ENCODE results near the gene UBAC2.

The UBAC2 gene

DNA sequence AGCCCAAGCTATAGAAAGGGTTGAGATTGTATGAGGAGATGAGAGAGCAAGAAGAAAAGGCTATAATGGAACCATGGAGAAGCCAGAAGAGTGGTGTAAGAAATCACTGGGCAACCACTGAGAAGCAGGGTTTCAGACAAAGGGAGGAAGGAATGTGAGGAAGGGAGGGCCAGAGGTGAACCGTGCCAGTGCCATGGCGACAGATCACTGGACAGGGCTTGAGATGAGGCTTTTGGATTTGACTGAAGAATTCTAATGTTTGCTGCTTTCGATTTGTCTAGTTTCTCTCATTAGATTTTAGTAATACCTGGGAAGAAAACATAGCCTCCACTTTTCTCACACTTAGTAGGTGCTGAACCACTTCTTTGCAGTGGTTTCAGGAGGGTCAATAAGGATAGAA is 112.8 kb downstream of the UBAC2 start:
- DNase-seq (ENCODE audit: low spot score): no peak

DNA sequence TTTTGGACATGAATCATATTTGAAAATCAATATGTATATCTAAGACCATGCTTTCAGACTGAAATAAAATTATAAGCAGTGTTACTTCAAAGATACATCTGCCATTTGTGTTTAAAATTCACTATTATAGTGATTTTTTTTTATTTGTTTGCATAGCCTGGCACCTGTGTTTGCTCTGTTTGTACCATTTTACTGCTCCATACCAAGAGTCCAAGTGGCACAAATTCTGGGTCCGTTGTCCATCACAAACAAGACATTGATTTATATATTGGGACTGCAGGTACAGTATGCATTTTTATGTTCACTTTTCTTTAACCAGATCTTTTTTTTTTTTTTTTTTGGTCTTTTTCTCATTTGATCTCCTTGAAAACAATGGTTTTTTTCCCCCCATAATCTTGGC is 113.3 kb downstream of the UBAC2 start:
- DNase-seq (ENCODE audit: low spot score): no peak

DNA sequence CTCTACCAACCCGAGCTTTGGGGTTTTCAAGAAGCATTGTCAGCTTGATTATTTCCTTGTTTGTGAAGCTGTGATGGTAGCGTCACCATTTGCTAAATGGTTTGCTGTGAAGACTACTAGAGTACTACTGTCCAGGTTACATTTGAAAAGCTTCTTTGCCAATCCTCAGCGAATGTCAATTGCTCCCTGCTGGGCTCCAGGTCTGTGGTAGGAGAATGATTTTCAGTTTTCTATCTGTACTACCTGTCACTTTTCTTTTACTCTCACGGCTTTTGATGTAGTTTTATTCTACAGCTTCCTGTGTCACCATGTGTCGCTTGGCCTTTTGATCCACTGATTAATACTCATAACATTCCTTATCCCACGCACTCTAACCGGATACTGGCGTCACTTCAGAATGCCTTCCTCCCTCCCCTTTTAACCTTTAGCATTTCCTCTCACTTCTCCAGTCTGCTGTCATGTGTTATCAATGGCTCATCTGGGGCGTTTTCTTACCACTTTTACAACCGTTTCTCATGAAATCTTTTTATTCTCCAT is 114.1 kb downstream of the UBAC2 start:
- DNase-seq (ENCODE audit: low spot score): no peak

DNA sequence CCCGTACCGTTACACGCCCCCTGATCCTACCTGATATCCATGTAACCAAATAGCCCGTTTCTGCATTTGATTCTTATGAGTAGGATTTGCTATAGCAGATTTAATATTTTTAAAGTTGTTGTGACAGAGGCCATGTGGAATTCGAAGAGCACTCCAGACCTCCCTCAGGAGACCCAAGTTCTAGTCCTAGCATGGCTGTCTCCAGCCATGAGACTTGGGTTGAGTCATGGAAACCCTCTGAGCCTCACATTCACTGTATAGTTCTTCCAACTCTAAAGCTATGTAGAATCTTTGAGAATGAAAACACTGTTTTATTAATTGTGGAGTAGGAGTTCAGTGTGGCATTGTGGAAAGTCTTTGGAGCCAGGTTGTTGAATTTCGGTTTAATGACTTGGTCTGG is 114.5 kb downstream of the UBAC2 start:
- no peak for DNase-seq (ENCODE audit: low spot score)

DNA sequence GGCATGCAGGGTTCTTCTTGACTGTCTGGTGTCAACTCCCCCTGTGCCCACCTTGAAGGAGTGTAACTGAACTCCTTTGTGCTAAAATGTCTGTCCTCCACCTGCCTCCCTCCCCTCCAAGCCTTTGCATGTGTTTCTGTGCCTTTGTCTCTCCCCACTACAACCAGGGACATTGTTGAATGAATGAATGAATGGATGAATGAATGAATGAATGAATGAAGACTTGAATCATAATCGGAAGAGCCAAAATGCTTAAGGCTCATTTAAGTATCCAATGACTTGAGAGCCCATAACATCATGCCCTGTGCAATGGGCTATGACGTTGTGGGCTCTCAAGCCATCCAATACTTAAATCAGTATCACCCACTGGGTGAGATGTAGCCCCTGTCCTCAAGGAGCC is 115.6 kb downstream of the UBAC2 start:
- no peak for DNase-seq (ENCODE audit: low spot score)

DNA sequence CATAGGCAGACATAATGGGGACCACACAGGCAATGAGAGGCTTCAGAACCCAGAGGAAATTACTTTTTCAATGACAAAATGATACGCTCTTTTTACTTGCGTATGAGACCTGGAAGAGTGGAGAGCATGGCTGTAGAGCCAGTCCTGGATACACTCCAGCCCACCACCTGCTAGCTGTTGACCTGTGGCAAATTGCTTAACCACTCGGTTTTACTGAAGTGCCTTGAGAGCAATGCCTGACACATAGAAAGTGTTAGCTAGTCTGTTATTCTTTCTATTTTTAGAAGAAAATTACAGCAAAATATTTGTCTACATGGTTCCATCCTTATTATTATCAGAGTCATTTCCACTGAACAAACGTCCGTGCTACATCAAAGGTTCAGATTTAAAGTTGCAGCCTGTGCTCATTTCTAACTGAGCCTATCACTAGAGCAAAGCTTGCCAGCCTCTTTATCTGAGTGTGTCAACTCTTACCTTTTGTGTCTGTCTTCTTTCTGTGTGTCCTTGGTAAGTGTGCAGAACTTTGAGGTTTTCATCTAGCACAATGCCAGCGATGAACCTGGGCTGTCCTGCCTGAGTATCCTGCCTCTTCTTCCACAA is 116.1 kb downstream of the UBAC2 start:
- peak; percentile 52 for DNase-seq (ENCODE audit: low spot score)

DNA sequence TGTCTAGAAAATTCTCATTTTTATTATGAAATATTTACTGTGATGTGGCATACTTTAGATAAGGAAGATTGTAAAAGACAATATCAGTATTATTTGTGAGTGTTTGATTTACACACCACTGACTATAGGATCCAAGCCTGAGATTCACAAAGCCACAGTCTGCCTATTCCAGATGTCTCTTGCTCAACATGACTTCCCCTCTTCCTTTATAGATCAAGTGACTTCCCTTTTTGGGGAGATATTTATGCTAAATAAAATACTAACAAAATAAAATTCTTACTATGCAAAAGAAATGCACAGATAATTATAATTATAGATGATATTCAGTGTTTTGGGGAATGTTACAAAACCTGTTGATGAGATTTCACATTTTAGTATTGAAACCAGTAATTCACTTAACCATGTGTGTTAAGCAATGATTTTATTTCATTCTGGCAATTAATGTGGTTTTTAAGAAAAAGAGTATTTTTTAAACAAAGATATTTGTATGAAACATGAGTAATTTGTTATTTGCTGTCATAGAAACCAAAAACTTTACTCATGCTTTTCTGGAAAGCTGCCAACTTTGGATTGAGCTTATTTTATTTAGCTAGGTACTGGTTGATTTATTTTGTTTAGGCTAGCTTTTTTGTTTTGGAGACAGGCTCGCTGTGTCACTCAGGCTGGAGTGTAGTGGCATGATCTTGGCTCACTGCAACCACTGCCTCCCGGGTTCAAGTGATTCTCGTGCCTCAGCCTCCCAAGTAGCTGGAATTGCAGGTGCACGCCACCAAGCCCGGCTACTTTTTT is 120.2 kb downstream of the UBAC2 start:
- DNase-seq (ENCODE audit: low spot score): no peak

DNA sequence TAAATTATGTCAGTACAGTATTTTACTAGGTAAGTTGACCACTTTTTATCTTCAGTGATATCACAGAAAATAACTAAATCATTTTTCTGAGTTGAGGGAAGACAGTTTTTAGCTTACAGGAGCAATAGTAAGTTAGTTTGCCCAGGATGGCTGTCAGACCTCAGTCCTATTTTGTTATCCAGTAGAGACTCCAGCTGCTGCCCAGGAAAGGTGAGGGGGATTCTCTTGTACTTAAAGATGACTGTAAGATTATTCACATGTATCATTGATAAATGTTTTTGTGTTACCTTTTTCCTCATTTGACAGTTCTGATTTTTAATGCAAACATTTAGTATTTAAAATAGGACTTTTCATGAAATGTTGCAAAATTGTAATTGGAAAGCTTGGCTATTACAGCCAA is 121.1 kb downstream of the UBAC2 start:
- no peak for DNase-seq (ENCODE audit: low spot score)

DNA sequence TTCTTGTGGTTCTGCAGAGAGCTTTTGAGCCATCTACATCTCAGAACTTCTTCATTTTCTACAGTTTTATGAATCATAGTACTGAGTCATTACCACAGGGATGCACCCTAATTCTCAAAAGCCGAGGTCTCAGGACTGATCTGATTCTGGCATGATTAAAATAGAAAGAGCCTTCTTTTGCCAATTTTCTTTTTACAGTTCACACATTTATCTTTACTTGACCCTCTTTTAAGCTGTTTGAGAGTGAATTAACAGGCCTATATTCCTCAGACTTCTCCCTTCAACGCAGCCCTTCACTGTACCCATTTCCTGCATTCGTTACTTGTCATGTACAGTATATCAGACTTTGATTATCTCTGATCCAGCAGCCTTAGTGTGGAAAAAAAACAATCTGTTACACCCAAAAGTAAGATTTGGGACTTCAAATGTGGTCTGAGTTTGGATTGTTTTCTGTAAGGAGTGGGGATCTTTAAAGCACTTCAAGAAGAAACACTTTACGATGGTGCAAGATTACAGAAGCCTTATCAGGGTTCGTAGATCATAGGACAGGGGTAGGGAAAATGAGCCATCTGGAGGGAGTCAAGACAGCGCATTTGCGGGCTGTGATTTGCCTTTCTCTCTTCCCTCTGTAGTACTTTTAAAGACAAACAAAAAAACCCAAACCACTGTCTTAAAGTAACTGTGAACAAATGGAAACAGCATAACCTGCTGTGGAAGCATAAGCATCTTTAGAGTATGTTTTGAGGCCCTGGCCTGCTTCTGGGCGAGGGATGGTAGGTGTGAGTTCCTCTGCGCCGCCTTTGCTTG is 121.8 kb downstream of the UBAC2 start:
- no peak for DNase-seq (ENCODE audit: low spot score)

DNA sequence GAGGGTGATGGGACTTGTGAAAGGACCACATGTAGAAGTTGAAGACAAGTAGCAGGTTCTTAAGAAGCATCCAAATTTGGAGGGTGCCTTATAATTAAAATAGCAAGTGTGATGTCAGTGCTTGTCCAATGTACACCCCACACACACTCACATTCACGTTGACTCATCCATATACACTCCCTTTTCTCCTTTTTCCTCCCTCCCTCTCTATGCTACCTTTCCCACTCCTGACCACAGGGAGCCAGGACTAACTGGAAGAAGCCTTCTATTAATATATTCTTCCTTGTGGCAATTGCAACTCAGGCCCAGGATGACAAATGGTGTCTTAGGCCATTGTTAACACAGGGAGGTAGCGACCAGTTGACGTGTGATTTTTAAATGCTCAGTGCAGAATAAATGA is 122.8 kb downstream of the UBAC2 start:
- no peak for DNase-seq (ENCODE audit: low spot score)

DNA sequence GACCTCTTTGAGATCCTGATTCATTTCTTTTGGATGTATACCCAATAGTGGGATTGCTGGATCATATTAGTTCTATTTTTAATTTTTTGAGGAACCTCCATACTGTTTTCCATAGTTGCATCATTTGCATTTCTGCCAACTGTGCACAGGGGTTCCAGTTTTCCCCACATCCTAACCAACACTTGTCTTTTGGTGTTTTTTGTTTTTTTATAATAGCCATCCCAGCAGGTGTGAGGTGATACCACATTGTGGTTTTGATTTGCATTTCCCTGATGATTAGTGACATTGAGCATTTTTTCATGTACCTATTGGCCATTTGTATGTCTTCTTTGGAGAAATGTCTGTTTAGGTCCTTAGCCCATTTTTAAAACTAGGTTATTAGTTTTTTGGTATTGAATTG is 125.4 kb downstream of the UBAC2 start:
- DNase-seq (ENCODE audit: low spot score): no peak

DNA sequence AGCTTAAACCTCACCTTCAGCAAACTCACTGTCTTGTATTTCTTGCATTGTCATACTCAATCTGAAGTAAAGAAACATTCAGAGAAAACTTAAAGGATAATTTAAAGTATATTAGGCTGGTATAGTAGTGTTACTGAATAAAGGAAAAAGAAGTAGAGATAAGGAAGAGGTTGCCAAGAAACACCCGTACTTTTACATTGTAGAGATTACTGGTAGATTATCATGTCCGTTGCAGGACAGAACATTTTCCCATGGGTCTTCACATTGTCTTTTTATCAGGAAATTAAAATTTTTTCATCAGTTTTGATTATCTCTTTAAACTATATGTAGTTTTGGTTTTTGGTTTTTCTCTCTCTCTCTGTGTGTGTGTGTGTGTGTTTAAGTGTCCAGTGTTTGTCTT is 126.5 kb downstream of the UBAC2 start:
- no peak for DNase-seq (ENCODE audit: low spot score)

DNA sequence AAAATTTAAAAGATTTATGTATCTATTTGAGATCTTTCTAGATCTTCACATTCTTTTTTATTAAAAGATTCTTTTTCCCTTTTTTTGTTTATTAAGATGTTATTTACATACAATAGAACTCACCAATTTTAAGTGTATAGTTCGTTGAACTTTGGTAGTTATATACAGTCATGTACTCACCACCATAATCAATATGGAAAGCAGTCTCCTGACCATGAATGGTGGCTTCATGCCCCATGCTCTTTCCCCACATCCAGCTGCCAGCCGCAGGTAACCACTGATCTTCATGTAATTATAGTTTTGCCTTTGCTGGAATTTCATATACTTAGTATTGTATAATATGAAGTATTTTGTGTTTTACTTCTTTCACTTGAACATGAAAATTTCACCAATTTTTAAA is 127.1 kb downstream of the UBAC2 start:
- DNase-seq (ENCODE audit: low spot score): no peak

DNA sequence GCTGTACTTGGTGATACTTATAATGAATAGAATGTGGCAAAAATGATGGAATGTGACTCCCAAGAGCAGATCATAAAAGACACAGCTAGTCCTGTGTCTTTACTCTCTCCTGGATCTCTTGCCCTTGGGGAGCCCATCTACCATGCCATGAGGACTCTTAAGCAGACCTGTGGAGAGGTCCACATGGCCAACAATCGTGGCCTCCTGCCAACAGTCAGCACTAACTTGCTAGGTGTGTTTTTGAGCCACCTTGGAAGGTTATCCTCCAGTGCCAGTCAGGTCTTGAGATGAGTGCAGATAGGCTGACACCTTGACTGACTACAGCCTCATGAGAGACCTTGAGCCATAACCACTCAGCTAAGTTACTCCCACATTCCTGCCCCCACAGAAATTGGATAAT is 128.8 kb downstream of the UBAC2 start:
- DNase-seq (ENCODE audit: low spot score): no peak

DNA sequence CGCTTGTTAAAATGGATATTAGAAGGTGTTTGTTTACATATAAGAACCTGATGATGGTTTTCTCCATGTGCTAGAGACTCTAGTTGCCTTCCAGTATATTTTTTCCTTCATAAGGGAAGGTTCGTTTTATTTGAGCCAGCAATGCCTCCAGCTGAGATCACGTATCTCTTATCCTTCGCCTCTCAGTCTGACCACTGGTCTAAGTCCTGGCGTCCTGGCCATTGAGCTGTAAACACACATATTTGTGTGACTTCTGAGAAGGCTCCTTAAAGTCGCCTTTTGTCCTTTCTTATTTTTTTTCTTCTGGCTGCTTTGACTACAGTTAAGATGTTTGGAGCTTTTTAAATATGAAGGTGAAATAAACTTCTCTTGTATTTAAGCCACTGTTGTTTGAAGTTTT is 130.3 kb downstream of the UBAC2 start:
- no peak for DNase-seq (ENCODE audit: low spot score)

DNA sequence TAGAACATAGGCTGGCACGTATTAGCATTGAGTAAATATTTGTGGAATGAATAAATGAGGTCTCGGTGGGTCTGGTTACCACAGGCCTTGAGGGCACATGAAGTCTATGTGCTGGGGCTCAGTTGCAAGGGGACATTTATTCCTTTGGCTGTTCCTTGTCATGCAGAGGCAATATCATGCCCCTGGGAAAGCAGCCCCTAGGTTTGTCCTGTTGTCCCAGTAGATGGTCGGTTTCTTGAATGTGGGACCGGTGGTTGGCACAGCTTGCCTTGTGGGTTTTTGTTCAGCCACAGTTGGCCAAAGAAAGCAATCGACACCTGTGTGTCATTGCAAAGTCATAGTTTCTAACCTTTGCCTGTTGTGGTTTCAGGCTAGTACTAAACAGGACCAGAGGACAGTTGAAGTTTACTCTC is 131.2 kb downstream of the UBAC2 start:
- no peak for DNase-seq (ENCODE audit: low spot score)

DNA sequence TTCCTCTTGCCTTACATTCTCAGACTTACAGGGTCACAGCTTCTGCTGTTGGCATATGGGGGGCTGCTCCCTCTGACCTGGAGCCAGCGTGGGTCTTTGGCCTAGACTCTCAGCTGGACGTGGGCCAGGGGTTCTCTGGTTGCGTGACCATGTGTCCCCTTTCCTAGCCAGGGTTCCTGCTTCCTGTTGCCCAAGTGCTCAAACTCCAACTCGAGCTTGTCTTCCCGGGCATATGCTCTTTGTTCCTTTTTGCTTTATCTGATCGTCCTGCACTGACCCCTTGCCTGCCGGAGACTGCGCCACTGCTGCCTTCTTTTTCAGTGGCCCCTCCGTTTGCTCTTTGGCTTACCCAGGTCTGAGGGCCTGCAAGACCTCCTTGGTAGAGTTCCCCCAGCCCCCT is 131.8 kb downstream of the UBAC2 start:
- no peak for DNase-seq (ENCODE audit: low spot score)

DNA sequence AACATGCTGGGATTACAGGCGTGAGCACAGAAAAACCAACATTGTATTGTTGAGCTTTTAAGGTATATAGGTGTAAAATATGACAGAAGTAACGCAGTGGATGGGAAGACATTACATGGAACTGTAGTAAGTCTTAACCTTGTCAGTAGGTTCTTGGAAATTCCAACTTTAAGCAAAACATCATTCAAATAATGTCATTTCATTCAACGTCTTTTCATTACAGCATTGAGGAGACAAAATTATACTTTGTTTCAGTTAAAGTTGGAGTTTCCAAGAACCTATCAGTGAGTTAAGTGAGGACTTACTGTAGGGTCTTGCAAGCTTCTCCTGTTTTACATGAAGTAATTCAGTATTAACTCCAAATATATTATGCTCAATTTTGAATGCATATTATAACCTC is 133.6 kb downstream of the UBAC2 start:
- DNase-seq (ENCODE audit: low spot score): no peak

DNA sequence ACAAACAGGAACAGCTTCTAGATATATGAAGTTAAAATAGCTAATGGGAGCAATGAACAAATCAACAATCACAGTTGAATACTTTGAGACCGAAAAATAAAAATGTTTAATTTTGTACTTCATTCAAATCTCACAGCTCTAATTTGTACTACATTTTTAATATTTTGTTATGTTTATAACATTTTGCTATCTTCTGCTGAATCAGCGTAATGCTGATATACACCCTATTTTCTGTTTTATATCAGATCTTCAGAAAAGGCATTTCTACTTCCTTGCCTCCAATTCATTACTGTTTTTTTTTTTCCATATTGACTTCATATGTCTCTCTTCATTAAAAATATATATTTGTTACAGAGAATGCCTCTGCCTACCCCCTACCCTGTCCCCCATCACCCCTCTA is 134.4 kb downstream of the UBAC2 start:
- no peak for DNase-seq (ENCODE audit: low spot score)

DNA sequence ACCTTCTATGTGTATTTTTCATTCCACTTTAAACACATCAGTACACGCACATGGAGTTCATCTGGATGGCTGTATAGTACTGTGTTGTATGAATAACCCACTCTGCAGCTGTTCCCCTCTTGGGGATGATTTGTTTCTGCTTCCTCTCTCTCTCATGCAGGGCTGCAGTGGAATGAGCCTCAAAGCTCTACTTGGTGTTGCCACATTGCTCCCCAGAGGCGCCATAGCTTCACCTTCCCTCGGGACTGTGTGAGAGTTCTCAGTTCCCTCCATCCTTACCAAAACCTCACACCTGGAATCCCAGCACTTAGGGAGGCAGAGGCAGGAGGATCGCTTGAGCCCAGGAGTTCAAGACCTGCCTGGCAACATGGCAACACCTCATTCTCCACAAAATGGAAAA is 134.9 kb downstream of the UBAC2 start:
- DNase-seq (ENCODE audit: low spot score): no peak

DNA sequence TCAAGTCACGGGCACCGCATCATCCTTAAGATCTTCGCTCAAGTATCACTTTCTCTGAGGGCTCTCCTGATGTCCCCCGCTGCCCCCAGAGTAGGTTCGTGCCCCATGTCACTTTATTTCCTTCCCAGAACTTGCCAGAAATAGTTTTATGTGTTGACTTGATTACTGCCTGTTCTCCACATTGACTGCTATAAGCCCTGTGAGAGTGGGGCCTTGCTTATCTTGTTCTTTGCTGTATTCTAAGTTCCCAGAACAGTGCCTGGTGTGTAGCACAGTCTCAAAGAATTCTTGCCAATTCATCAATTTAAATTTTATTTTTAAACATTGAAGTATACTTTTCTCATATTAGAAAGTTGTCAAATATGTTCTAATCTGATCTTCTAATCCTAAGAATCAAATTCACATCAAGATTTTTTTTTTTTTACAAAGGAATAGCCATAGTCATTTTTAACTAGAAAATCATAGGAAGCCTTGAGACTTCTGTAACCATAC is 138.6 kb downstream of the UBAC2 start:
- DNase-seq (ENCODE audit: low spot score): no peak

DNA sequence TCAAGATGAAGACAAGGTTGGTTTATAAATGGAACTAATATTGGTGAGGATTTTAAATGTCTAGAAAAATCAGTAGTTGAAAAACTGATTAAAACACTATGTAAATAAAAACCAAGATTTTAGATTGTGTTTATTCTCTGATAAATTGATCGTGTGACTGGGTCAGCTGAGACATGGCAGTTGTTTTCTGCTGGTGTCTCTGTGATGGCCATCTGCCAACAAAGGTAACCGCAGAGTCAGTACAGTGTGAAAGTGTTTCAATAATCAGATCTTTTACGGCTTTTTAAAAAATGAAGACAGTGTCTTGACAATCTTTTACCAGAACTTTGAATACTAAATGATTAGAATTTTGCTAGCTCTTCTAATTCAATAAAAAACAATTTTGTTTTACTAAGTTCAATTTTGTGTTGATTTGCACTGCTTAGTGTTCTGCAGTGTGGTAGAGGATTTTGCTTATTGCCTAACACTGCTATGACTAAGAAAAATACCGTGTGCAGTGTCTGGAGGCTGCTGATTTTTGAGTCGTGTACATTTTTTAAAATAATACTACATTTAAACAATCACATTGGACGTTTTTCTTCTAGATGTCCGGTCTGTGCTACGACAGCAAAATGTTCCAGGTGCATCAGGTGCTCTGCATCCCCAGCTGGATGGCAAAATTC is 139.2 kb downstream of the UBAC2 start:
- DNase-seq (ENCODE audit: low spot score): no peak
